NCI-H2029 treated with DMSO at 0.1 percent for 48 hours (cell line): ENCODE data around the gene NKD2.

Experiments
- DNase-seq: peaks from one replicate; lab custom pipeline; 2025; lab: John Stamatoyannopoulos, UW

NKD2 gene

GRCh38 chr5:1029945-1030625 lies 21.5 kb downstream of the NKD2 start:
- DNase-seq, result no peak

- DNase-seq, result no peak
Observed at GRCh38 chr5:1030801-1031271, 22.2 kb downstream of the NKD2 start.

GRCh38 chr5:1031306-1031959 lies 22.8 kb downstream of the NKD2 start:
- no peak for DNase-seq

GRCh38 chr5:1032011-1032410 lies 23.4 kb downstream of the NKD2 start:
- no peak for DNase-seq

GRCh38 chr5:1032551-1033027 lies 24.0 kb downstream of the NKD2 start:
- DNase-seq, result no peak

- no peak for DNase-seq
Observed at GRCh38 chr5:1033178-1033577, 24.6 kb downstream of the NKD2 start.

- DNase-seq, result no peak
Observed at GRCh38 chr5:1033606-1034420, 25.2 kb downstream of the NKD2 start.

- no peak for DNase-seq
Observed at GRCh38 chr5:1034421-1034905, 25.9 kb downstream of the NKD2 start.

GRCh38 chr5:1034986-1035385 lies 26.4 kb downstream of the NKD2 start:
- no peak for DNase-seq

- no peak for DNase-seq
Observed at GRCh38 chr5:1035421-1036405, 27.1 kb downstream of the NKD2 start.

- no peak for DNase-seq
Observed at GRCh38 chr5:1036504-1037122, 28.0 kb downstream of the NKD2 start.

- peak; percentile 33 for DNase-seq
Observed at GRCh38 chr5:1037123-1037670, 28.6 kb downstream of the NKD2 start.

GRCh38 chr5:1037671-1038416 lies 29.2 kb downstream of the NKD2 start:
- DNase-seq, result no peak

- no peak for DNase-seq
Observed at GRCh38 chr5:1038417-1039209, 30.0 kb downstream of the NKD2 start.

- DNase-seq, result no peak
Observed at GRCh38 chr5:1039210-1039548, 30.6 kb downstream of the NKD2 start.

GRCh38 chr5:1039706-1040260 lies 31.2 kb downstream of the NKD2 start:
- DNase-seq, result no peak

GRCh38 chr5:1040571-1040970 lies 32.0 kb downstream of the NKD2 start:
- no peak for DNase-seq

- DNase-seq, result no peak
Observed at GRCh38 chr5:1041225-1042143, 32.9 kb downstream of the NKD2 start.
